HEK293 (cell line): ENCODE results near the gene CRACDL.

Source experiments
- ATF2 ChIP-seq: fragments of 450-650 bp; formaldehyde crosslinking; IDR thresholded peaks from 2 replicates; pipeline ENCODE4 v1.5.1; 2016; ENCODE audit warnings: missing biosample characterization, missing genetic modification characterization, low read depth
- CTCF ChIP-seq: fragments of 450-650 bp; formaldehyde crosslinking; IDR thresholded peaks from 2 replicates; pipeline ENCODE4 v1.5.1; 2016; ENCODE audit warnings: missing biosample characterization, missing genetic modification characterization
- PATZ1 ChIP-seq: fragments of 450-650 bp; formaldehyde crosslinking; IDR thresholded peaks from 2 replicates; pipeline ENCODE4 v1.5.1; 2016; ENCODE audit warnings: missing biosample characterization, missing genetic modification characterization
- PRDM1 ChIP-seq: fragments of 450-650 bp; formaldehyde crosslinking; IDR thresholded peaks from 2 replicates; pipeline ENCODE4; 2016; ENCODE audit warnings: missing biosample characterization, missing genetic modification characterization
- ZFHX2 ChIP-seq: fragments of 450-650 bp; formaldehyde crosslinking; conservative IDR thresholded peaks from 2 replicates; pipeline ENCODE4 v1.5.1; 2016; ENCODE audit warnings: missing biosample characterization, missing genetic modification characterization
- ZNF248 ChIP-seq: fragments of 450-650 bp; formaldehyde crosslinking; IDR thresholded peaks from 2 replicates; pipeline ENCODE4 v1.5.1; 2017; ENCODE audit warnings: missing biosample characterization, missing genetic modification characterization
- ZNF48 ChIP-seq: fragments of 450-650 bp; formaldehyde crosslinking; IDR thresholded peaks from 2 replicates; pipeline ENCODE4 v1.5.1; 2016; ENCODE audit warnings: missing biosample characterization, missing genetic modification characterization
- ZNF629 ChIP-seq: fragments of 450-650 bp; formaldehyde crosslinking; IDR thresholded peaks from 2 replicates; pipeline ENCODE4 v1.5.1; 2017; ENCODE audit warnings: missing biosample characterization, missing genetic modification characterization
- ZNF777 ChIP-seq: fragments of 450-650 bp; formaldehyde crosslinking; IDR thresholded peaks from 2 replicates; pipeline ENCODE4 v1.5.1; 2017; ENCODE audit warnings: missing biosample characterization, missing genetic modification characterization, borderline replicate concordance

GRCh38 chr2:98815795-98816194 is 120.2 kb downstream of the CRACDL start:
- no peak for TF ChIP-seq ATF2 (tag by site-specific recombination)
- TF ChIP-seq CTCF (tag by site-specific recombination), result no peak
- no peak for TF ChIP-seq PATZ1 (tag by site-specific recombination)
- no peak for TF ChIP-seq ZNF629 (tag by site-specific recombination)
- TF ChIP-seq PRDM1 (tag by site-specific recombination), result no peak
- no peak for TF ChIP-seq ZFHX2 (tag by site-specific recombination)
- no peak for TF ChIP-seq ZNF777 (tag by site-specific recombination)
- TF ChIP-seq ZNF248, result no peak
- TF ChIP-seq ZNF48 (tag by site-specific recombination), result no peak
